HG03442 (cell line): ENCODE measurements around the gene LAMTOR1.

Source experiments
- ATAC-seq: cut with Tn5 transposase; IDR thresholded peaks from one replicate; pipeline ENCODE4 v1.9.1; 2021; ENCODE audit warnings: mild to moderate bottlenecking, moderate library complexity; ENCODE audit not compliant: unreplicated experiment

The LAMTOR1 gene

GRCh38 chr11:72083414-72083813 is 19.7 kb downstream of the LAMTOR1 start:
- ATAC-seq: no peak

GRCh38 chr11:72081821-72082453 is 21.2 kb downstream of the LAMTOR1 start:
- no peak for ATAC-seq

GRCh38 chr11:72081184-72081644 is 21.9 kb downstream of the LAMTOR1 start:
- ATAC-seq: no peak

DNA sequence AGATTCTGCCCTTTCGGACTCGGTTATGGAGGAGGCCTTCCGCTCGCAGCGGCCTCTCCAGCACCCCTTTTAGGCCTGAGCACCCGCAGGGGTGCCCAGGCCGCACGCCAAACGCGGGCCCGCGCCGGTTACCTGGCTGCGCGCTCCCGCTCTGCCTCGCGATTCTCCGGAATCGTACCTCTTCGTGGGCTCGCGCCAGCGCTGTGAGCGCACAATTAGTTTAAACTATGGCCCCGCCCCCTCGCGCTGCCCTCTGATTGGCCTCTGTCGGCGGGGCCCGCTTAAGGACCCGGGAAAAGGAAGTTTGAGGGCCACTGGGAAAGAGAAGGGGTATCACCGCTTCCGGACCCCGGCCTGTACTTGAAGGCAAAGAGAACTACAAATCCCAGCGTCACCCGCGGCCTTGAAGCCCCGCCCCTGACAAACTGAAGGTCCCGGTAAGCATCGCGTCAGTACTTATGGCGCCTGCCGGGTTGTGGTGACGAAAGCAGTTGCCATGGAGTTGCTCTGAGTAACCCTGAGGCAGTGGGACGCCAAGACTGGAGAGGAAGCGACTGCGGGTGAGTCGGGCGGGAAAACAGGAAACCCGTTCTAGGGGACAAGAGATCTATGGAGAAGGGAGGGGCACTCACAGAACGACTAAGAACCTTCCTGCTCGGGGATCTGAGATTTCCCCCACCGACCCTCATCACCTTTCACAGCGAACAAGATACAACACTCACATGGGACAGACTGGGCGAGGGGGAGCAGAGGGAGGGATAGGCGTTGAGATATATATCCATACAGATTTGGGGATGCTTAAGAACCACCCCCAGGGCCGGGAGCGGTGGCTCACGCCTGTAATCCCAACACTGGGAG is 22.5 kb downstream of the LAMTOR1 start, which contains the start of the genes LRRC51 and NUMA1:
Gene LRRC51, plus strand, starts transcription at position 525 of the 858 bp plus-strand sequence. CDS start 8,234 bp downstream, outside the sequence.
Gene NUMA1, minus strand, starts transcription at position 217 of the 858 bp plus-strand sequence. CDS start 44,599 bp downstream, outside the sequence.
- peak; percentile 87 for ATAC-seq

DNA sequence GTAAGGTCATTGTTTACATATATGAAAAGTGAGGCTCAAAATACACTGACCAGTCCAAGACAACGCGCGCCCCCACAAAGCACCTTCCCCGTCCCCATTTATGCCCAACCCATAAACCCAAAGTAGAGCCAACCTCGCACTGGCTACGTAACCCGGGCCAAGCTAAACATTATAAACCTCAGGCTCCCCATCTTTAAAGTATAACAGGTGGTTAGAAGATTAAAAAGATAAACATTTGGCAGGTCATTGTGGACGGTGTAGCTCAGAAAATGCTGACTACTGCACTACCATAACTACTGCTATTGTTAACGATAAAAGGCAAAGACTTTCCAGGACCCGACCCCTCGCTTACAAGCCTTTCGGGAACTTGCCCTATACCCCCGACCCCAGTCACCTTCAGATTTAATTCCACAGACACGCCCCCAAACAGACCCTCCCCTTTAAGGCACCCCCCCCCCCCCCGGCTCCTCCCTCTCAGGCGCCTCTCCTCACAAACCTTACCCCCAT is 23.2 kb downstream of the LAMTOR1 start:
- ATAC-seq: no peak

DNA sequence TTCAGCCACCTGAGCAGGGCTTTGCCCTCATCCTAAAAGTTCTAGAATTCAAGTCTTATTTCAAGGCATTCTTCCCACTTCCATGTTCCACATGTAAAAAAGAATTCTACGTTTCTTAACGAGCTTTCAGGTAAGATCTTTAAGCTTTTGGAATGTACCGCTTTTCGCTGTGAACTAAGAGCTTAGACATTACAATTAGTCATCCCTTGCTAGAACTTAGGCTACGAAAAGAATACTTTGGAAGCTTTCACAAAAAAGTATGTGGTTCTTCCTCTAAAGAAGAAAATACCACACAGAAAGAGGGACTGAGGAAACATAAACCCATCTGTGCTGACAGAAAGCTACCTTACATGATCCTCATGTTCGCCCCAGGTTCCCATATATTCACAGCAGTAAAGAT is 24.6 kb downstream of the LAMTOR1 start:
- no peak for ATAC-seq

DNA sequence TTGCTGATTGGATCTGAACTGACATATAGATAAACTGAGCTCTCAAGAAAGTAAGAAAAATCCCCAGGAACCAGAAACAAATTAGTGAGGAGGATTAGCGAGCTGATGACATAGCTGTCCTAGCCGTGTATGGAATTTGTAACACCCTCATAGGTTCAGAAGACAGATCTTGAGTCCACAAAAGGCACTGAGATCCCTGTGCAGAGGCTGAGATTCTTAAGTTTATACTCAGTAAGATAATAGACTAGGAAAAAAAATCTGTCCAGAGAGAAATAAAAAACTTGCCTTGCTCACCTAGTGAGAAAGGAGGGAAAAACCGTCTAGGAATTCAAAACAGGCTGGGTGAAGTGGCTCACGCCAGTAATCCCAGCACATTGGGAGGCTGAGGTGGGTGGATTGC is 27.3 kb downstream of the LAMTOR1 start:
- no peak for ATAC-seq

DNA sequence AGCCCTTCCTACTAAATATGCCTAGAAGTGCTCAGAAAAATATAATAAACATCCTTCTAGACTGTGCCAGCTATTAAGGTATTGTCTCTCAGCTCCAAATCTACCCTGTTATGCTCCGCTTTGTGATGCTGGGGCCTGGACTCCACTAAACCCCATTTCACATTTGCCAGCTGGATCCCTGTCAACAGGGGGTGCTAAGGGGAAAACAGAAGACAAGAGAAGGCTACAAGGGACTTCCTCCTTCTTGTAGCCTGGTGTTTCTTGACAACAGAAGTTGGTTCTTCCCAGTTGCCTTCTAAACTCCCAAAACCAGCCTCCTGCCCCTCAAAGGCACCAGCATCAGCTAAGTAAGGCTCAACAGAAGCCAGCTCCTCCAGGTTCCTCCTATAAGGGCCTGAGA is 28.0 kb downstream of the LAMTOR1 start:
- ATAC-seq: no peak

DNA sequence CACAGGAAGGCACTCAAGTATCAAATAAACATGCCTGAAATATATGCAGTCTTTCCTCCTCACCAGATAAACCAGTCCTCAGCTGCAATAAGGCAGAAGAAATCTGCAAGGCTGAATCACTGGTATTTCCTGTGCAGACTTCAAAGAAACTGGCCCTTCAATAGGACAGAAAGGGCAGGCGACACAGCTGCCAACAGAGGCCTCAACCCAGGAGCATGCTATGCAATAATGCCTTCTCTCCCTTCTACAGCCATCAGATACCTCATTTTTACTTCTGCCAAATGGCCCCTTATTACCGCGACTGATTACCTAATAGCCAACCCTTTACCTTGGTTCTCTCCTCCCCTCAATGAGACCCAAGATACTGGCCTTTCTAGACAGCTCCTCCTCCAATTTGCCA is 30.7 kb downstream of the LAMTOR1 start:
- ATAC-seq: no peak

DNA sequence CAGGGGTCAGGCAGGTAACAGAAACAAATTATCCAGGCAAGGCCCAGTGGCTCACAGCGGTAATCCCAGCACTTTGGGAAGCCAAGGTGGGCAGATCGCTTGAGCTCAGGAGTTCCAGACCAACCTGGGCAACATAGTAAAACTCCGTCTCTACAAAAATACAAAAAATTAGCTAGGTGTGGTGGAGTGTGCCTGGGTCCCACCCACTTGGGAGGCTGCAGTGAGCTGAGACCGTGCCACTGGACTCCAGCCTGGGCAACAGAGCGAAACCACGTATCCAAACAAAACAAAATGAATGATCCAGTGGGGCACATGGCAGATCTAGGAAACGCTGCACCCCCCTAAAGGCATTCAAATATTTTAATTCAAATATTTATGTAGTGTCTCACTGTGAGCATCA is 32.6 kb downstream of the LAMTOR1 start:
- ATAC-seq: no peak

DNA sequence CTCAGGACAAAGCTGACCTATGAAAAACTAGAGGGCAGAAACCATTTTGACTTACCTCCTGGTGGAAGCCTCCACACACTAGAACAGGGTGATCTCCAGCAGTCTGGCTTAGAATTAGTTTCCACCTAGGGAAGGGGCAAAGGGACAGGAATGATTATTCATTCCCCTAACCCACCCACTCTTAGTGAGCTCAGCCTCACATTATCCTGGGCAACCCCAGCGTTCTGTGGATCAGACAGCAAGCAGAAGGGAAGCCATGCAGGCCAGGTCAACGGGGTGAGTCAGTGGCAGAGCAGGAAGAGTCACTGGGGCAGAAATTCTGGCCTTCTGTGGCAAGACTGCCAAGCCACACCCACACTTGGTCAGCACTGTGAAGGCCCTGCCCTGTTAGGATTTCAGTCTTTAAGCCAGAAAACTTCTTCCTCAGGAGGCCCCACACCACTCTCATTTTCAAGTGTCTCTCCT is 33.3 kb downstream of the LAMTOR1 start:
- peak; percentile 57 for ATAC-seq

GRCh38 chr11:72069200-72069599 is 33.9 kb downstream of the LAMTOR1 start:
- ATAC-seq: no peak

GRCh38 chr11:72067676-72068075 is 35.4 kb downstream of the LAMTOR1 start:
- no peak for ATAC-seq

GRCh38 chr11:72067266-72067665 is 35.8 kb downstream of the LAMTOR1 start:
- ATAC-seq: no peak

DNA sequence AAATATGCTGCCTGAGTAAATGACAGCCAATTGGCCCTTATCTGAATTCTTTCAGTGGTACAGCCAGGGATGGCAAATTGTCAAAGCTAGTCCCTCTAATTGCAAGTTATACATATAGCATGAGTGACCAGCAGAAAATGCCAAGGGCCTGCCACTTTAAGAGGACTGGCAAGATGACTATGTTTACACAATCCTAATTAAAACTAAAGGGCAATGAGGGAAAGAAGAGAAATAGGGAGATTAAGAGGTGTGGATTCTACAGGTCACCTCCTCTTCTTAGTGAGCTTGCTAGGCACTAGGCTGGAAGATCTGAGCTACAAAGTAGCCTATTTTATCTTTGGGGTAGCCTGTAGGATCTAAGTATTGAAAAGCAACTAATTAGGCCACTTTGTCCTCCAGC is 36.2 kb downstream of the LAMTOR1 start:
- ATAC-seq: no peak

DNA sequence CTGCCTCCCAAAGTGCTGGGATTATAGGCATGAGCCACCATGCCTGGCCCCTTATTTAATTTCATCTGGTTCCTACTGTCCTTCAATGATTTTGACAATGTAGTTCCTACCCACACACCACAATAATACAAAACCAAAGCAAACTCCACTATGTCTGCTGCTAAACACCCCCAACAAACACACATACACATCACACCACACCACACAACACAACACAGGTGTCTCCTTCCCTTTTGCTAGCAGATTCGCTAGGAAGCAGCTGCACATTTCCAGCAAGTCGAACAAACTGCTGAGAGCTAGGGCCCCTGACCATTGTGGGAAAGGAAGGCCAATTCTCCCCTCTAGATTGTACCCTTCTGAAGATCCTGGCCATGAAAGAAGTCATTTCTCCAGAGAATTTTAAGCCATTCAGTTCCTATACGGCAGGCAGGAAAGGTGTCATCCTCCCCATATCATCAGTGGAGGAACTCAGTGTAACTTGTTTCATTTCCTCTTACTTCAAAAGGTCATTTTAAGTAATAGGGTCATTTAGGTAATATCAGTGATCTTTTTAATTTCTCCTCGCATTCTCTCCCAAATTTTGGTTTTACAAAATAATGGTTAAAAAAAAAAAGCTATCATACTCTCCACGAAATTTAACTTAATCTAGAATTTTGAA is 41.2 kb downstream of the LAMTOR1 start:
- ATAC-seq: no peak

DNA sequence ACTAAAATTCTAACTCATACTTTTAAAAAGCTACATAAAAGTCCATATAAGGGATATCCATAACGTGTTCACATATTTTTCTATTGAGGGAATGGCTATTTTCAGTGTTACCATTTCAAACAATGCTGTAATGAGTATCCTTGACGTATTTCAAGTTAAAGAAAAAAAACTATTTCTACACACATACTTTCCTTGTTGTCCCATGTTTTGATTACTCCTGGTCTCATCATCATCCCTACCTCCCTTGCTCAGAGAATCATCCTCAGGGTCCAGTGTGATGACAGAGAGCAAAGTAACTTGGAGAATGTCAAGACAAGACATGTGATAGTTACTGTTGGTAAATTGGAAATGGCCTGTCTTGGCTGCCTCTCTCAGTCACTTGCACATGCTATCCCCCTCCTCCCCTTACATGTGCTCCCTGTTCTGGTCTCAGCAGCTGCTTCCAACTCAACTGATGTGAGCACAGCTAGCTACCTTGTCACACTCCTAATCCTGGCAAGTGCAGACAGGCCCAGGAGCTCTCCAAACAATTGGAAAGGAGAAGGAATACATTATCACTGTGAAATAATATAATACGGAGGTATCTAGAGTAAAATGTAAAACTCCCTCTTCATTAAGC is 44.6 kb downstream of the LAMTOR1 start:
- no peak for ATAC-seq

DNA sequence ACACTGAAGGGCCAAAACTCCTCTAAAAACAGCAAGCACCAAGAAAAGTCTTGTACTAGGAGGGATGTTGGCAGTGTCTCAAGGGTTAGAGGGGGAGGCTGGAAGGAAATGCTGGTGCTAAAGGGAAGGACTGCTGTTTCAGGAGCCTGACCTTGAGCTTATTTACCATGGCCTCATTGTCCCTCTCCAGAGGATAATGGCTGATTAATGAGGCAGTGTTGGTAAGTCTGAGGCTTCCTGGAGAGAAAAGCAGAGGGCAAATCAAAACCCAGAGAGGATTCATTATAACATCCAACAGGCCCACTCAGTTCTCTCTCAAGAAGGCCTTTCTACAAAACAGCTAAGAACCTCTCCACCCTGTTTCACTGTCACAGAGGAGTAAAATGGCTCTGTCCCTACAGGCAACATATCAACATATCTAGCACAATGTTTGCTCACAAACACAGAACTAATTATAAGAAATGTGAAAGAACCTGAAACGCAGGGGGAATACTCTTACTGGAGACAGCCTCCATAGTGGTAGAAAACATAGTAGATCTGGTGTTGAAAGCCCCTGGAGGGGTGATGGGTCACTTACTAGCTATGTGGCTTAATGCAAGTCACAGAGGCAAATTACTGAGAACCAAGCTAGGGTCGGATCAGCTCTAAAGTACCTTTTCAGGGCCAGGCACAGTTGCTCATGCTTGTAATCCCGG is 54.2 kb downstream of the LAMTOR1 start:
- ATAC-seq: no peak
